Aorta (tissue), 5 donors: ENCODE results near the gene SUCLA2. TPM values are rescaled to one million over a fixed set of nuclear protein-coding genes. Genes with fewer than 3 reads are reported as not detected.
"Not testable (repeated sequence)": the region's sequence is repeated elsewhere in the genome, so short reads cannot be mapped to it uniquely, and the experiment has no call there.

Experiments
- ATAC-seq: fragments of 200-7000 bp; cut with Tn5 transposase; one replicate; pipeline ENCODE4 v1.9.1; 2022; ENCODE audit warnings: moderate library complexity; ENCODE audit not compliant: low FRiP score
- DNase-seq, 2 donors: peaks; one replicate each; pipeline ENCODE4 v3.0.0-alpha.2; 2020
- H3K27ac ChIP-seq, 2 donors: one replicate each; pipeline ENCODE4 v1.5.1; 2013; ENCODE audit warnings: low read length in 2 of 2, mild to moderate bottlenecking in 2 of 2, moderate library complexity in 2 of 2, control low read depth in 1 of 2, inconsistent platforms in 1 of 2, low read depth in 1 of 2
- H3K27me3 ChIP-seq, 2 donors: one replicate each; pipeline ENCODE4 v1.6.1; 2013; ENCODE audit warnings: control low read depth in 1 of 2, low read length in 1 of 2, mild to moderate bottlenecking in 1 of 2, moderate library complexity in 1 of 2; ENCODE audit not compliant: insufficient read depth in 2 of 2, control insufficient read depth in 1 of 2
- H3K36me3 ChIP-seq, 2 donors: one replicate each; pipeline ENCODE4 v1.6.1; 2013; ENCODE audit warnings: control low read depth in 1 of 2, low read length in 1 of 2, mild to moderate bottlenecking in 1 of 2; ENCODE audit not compliant: insufficient read depth in 2 of 2, control insufficient read depth in 1 of 2
- H3K4me1 ChIP-seq, 2 donors: one replicate each; pipeline ENCODE4 v1.6.1; 2013; ENCODE audit warnings: low read length in 2 of 2, control low read depth in 1 of 2, mild to moderate bottlenecking in 1 of 2, moderate library complexity in 1 of 2; ENCODE audit not compliant: insufficient read depth in 2 of 2, control insufficient read depth in 1 of 2
- H3K4me3 ChIP-seq, 2 donors: one replicate each; pipeline ENCODE4 v1.5.1; 2013; ENCODE audit warnings: low read length in 2 of 2, control low read depth in 1 of 2, mild to moderate bottlenecking in 1 of 2
- H3K9me3 ChIP-seq: one replicate; pipeline ENCODE4 v1.6.1; 2013; ENCODE audit warnings: mild to moderate bottlenecking, low read length; ENCODE audit not compliant: control insufficient read depth
- WGBS, 2 donors: extraction: QIAGEN DNeasy Blood & Tissue Kit; methylation state at CpG; one replicate each; pipeline ENCODE4 v1.1.7; 2013; 5-methylcytosine and 5-hydroxymethylcytosine counted together
- intact Hi-C, 2 donors: fragments of 100-400 bp; cut with DNase I; formaldehyde crosslinking; loops; one replicate each; pipeline versions ENCODE4 v1.14.2 to v1.15.0; 2022
- polyA plus RNA-seq, 2 donors: library from polyadenylated mRNA; stranded (reverse); fragments of 200-250 nt; gene quantifications; one replicate each; pipeline ENCODE4 v1.2.3, GENCODE V29; 2013
- total RNA-seq, 2 donors: library from RNA; stranded (reverse); fragmentation: NEBNext Ultra II Directional; extraction: Animal tissue kit (Norgen Biotek cat#: 25700); gene quantifications; one replicate each; pipeline ENCODE4 v1.2.1, GENCODE V29; 2021
- donor health status: healthy with polysubstance abuse.
- donor health status: Bipolar disorder and iron deficiency.
- donor health status: DM: no; HTN: no; CAD: no.
- donor health status: DM: no; HTN: no; CAD: no.
- donor health status: DM: yes; HTN: yes; CAD: no.

Gene SUCLA2
- total and polyA plus RNA-seq, 4 donors: 33.7 to 42.0 (median 37.3) TPM

- ATAC-seq: no peak
- Histone ChIP-seq H3K4me3 (no peak overlapping the region), H3K36me3 (no peaks in the 10 kb centered on the region), H3K9me3 (no peaks in the 10 kb centered on the region), H3K27me3 (no peaks in the 10 kb centered on the region), H3K27ac (no peak overlapping the region), H3K4me1 (no peaks in the 10 kb centered on the region)
- WGBS, 2 donors: 40 to 41% methylated on average over 1 of the region's 1 CpG
- intact Hi-C loops: no loop called here
- DNase-seq: no peak
Observed at GRCh38 chr13:48006396-48006795, 5.3 kb upstream of the SUCLA2 start.

- H3K4me1 ChIP-seq: no peaks in the 10 kb centered on the region
- intact Hi-C loops: no loop called here
- ATAC-seq (no peak), DNase-seq (no peak)
- H3K4me3 ChIP-seq: no peak overlapping the region
- H3K27me3 ChIP-seq: no peaks in the 10 kb centered on the region
- H3K36me3 ChIP-seq: no peaks in the 10 kb centered on the region
- WGBS, 2 donors: 87 to 89% methylated on average over 2 of the region's 2 CpGs
- H3K9me3 ChIP-seq: no peaks in the 10 kb centered on the region
- H3K27ac ChIP-seq: no peak overlapping the region
Observed at GRCh38 chr13:48004201-48004600, 3.1 kb upstream of the SUCLA2 start.

- H3K27ac ChIP-seq, H3K4me1 ChIP-seq, ATAC-seq, H3K36me3 ChIP-seq, H3K9me3 ChIP-seq, H3K4me3 ChIP-seq, H3K27me3 ChIP-seq, DNase-seq, intact Hi-C loops: not testable (repeated sequence)
- WGBS, 2 donors: 40 to 46% methylated on average over 5 of the region's 5 CpGs
Observed at GRCh38 chr13:48001999-48002398, 926 bp upstream of the SUCLA2 start.

- peak overlapping the region; percentile 86 to 93 for H3K4me3 ChIP-seq
- H3K27me3 ChIP-seq: no peaks in the 10 kb centered on the region
- intact Hi-C loops: no loop called here
- WGBS, 2 donors: 0% methylated on average over 23 to 25 of the region's 25 CpGs
- H3K4me1 ChIP-seq: peaks cover 0 to 2% of the 10 kb centered on the region in 2 donors
- H3K36me3 ChIP-seq: peaks cover 0 to 2% of the 10 kb centered on the region in 2 donors
- DNase-seq: peak in 1 of 2 donors; percentile 50
- H3K27ac ChIP-seq: peak overlapping the region in 1 of 2 donors; percentile 30
- ATAC-seq: peak; percentile 66
- no peaks in the 10 kb centered on the region for H3K9me3 ChIP-seq
Observed at GRCh38 chr13:48000559-48001113, 437 bp downstream of the SUCLA2 start.

- no peak for DNase-seq
- intact Hi-C loops: no loop called here
- peak overlapping the region; percentile 86 to 93 for H3K4me3 ChIP-seq
- H3K36me3 ChIP-seq: peaks cover 0 to 2% of the 10 kb centered on the region in 2 donors
- peaks cover 0 to 2% of the 10 kb centered on the region in 2 donors for H3K4me1 ChIP-seq
- no peaks in the 10 kb centered on the region for H3K27me3 ChIP-seq
- no peak overlapping the region for H3K27ac ChIP-seq
- no peak for ATAC-seq
- no peaks in the 10 kb centered on the region for H3K9me3 ChIP-seq
- 39 to 49% methylated on average over 5 of the region's 5 CpGs for WGBS, 2 donors
Observed at GRCh38 chr13:47999973-48000372, 1.1 kb downstream of the SUCLA2 start.

- H3K9me3 ChIP-seq: no peaks in the 10 kb centered on the region
- H3K36me3 ChIP-seq: peaks cover 0 to 5% of the 10 kb centered on the region in 2 donors
- 93 to 94% methylated on average over 2 of the region's 2 CpGs for WGBS, 2 donors
- H3K4me3 ChIP-seq: no peak overlapping the region
- intact Hi-C loops: no loop called here
- H3K27me3 ChIP-seq: no peaks in the 10 kb centered on the region
- peaks cover 0 to 2% of the 10 kb centered on the region in 2 donors for H3K4me1 ChIP-seq
- DNase-seq (no peak), ATAC-seq (no peak)
- H3K27ac ChIP-seq: no peak overlapping the region
Observed at GRCh38 chr13:47997384-47997783, 3.7 kb downstream of the SUCLA2 start.

- H3K27ac ChIP-seq: no peak overlapping the region
- no peak for ATAC-seq
- peaks cover 0 to 3% of the 10 kb centered on the region in 2 donors for H3K36me3 ChIP-seq
- WGBS, 2 donors: 88 to 92% methylated on average over 4 of the region's 4 CpGs
- H3K27me3 ChIP-seq: no peaks in the 10 kb centered on the region
- H3K4me1 ChIP-seq: no peaks in the 10 kb centered on the region
- H3K4me3 ChIP-seq: no peak overlapping the region
- no peaks in the 10 kb centered on the region for H3K9me3 ChIP-seq
- intact Hi-C loops: no loop called here
- no peak for DNase-seq
Observed at GRCh38 chr13:47991859-47992258, 9.2 kb downstream of the SUCLA2 start.

- Histone ChIP-seq H3K27ac (no peak overlapping the region), H3K4me3 (no peak overlapping the region), H3K36me3 (peaks cover 0 to 3% of the 10 kb centered on the region in 2 donors), H3K4me1 (no peaks in the 10 kb centered on the region), H3K9me3 (no peaks in the 10 kb centered on the region), H3K27me3 (no peaks in the 10 kb centered on the region)
- 97 to 99% methylated on average over 2 of the region's 2 CpGs for WGBS, 2 donors
- DNase-seq (no peak), ATAC-seq (no peak)
- intact Hi-C loops: no loop called here
Observed at GRCh38 chr13:47990920-47991466, 10.1 kb downstream of the SUCLA2 start.

- no peak overlapping the region for H3K4me3 ChIP-seq
- WGBS, 2 donors: 93 to 100% methylated on average over 1 of the region's 1 CpG
- H3K4me1 ChIP-seq: no peaks in the 10 kb centered on the region
- DNase-seq: no peak
- ATAC-seq: no peak
- intact Hi-C loops: no loop called here
- no peaks in the 10 kb centered on the region for H3K9me3 ChIP-seq
- H3K27ac ChIP-seq: no peak overlapping the region
- H3K36me3 ChIP-seq: peaks cover 0 to 3% of the 10 kb centered on the region in 2 donors
- no peaks in the 10 kb centered on the region for H3K27me3 ChIP-seq
Observed at GRCh38 chr13:47990427-47990826, 10.6 kb downstream of the SUCLA2 start.
